ENCODE data around the gene ZC3H10. TPM values are rescaled to one million over a fixed set of nuclear protein-coding genes. Genes with fewer than 3 reads are reported as not detected.
A peak's percentile ranks its signal among the peaks of the same experiment; 100 is the strongest.

The ZC3H10 gene
- total RNA-seq, 1 experiment from 2014 or later: 8.7 TPM

DNA sequence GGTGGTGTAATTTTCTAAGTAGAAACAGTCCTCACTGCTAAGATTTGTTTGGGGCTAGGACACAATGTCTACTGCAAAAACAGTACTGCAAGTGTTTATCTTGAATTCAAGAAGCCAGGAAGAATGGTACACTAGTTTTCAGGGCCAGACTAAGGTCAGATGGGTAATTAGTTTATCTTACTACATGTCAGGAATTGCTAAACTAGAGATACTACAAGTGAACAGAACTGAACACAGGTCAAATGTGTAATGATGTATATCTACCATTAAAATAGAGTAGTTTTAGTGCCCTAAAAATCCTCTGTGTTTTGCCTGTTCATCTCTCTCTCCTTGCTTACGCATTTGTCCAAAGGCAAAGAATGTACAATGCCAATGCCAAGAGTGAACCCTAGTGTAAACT, 4.0 kb upstream of the ZC3H10 start:
- peaks cover 11 to 19% of the 10 kb centered on the region in 2 experiments for H3K4me1 ChIP-seq (ENCODE audit: control insufficient read depth in 1 of 2, insufficient read depth in 2 of 2, low read length in 2 of 2)
- peaks cover 30 to 50% of the 10 kb centered on the region in 2 experiments for H3K36me3 ChIP-seq (ENCODE audit: control insufficient read depth in 1 of 2, insufficient read depth in 2 of 2, low read length in 2 of 2)
- ChIA-PET POLR2A (interaction anchor here (1.5 to 2.6 kb wide), 2 partner anchors 10 to 15 kb away, joined by 3 to 16 read pairs; partner anchors contain the start of gene PA2G4), RAD21 (ENCODE audit: low non-redundant PET in 1 of 2, low total read pairs in 2 of 2, uncharacterized antibody in 2 of 2, unreplicated experiment in 2 of 2) (no interaction called here), CTCF (interaction anchor here (2.2 kb wide), 1 partner anchor 10 kb away, joined by 5 read pairs; the partner anchor contains the start of gene PA2G4)
- 0 out of 2 replicates have a peak overlapping the region, but pooled peaks have one; percentile 1 for H3K9ac ChIP-seq (ENCODE audit: low read length)
- no peak for ATAC-seq
- H4K20me1 ChIP-seq (ENCODE audit: insufficient read depth): no peaks in the 10 kb centered on the region
- no TSS peak for BruUV-seq (replicated peaks)
- no peak overlapping the region for H3K4me2 ChIP-seq (ENCODE audit: low read length)
- H3K4me3 ChIP-seq (replicated peaks in 1 of 2; ENCODE audit: low read depth in 1 of 2, low read length in 2 of 2): no peak overlapping the region
- DNase-seq (ENCODE audit: low read depth, low spot score): no peak
- no peaks in the 10 kb centered on the region for H3K9me2 ChIP-seq (ENCODE audit: insufficient read depth)
- no peaks in the 10 kb centered on the region for H3K27me3 ChIP-seq (ENCODE audit: insufficient read depth, low read length)
- no peak for TF ChIP-seq EZH2 (IDR thresholded peaks at IDR 0.05)
- TF ChIP-seq ZNF274 (IDR thresholded peaks at IDR 0.05; ENCODE audit: low read depth, low read length): no peak
- no peak for TF ChIP-seq SIN3A (IDR thresholded peaks at IDR 0.05; ENCODE audit: low read depth)
- TF ChIP-seq EGR1 (IDR thresholded peaks at IDR 0.05; ENCODE audit: low read depth): no peak
- no peak for TF ChIP-seq YY1 (IDR thresholded peaks at IDR 0.05; ENCODE audit: extremely low read depth, insufficient replicate concordance, low read depth, low read length)
- TF ChIP-seq CEBPB (IDR thresholded peaks at IDR 0.05; ENCODE audit: low read depth): no peak
- TF ChIP-seq, protein P1, sequence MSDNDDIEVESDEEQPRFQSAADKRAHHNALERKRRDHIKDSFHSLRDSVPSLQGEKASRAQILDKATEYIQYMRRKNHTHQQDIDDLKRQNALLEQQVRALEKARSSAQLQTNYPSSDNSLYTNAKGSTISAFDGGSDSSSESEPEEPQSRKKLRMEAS (IDR thresholded peaks at IDR 0.05): no peak
- TF ChIP-seq SP1 (IDR thresholded peaks at IDR 0.05; ENCODE audit: low read depth): no peak
- H3K9me3 ChIP-seq (ENCODE audit: control insufficient read depth in 1 of 2, insufficient read depth in 1 of 2, low read depth in 1 of 2, low read length in 2 of 2): no peaks in the 10 kb centered on the region
- peaks cover 33% of the 10 kb centered on the region for H3K79me2 ChIP-seq (ENCODE audit: insufficient read depth, low read length)
- peak overlapping the region; percentile 13; the same call in 1 of the 2 replicates for H3K27ac ChIP-seq (ENCODE audit: low read depth, low read length)
- H2AFZ ChIP-seq (ENCODE audit: low read depth, low read length, poor library complexity, severe bottlenecking): no peak overlapping the region
- intact Hi-C loops (cut with micrococcal nuclease): loop anchor here (10.0 kb wide), 1 partner anchor 379 kb away; no protein-coding TSS in a partner anchor

- Histone ChIP-seq H3K4me2 (ENCODE audit: low read length) (peak overlapping the region; percentile 88), H3K9me3 (ENCODE audit: control insufficient read depth in 1 of 2, insufficient read depth in 1 of 2, low read depth in 1 of 2, low read length in 2 of 2) (no peaks in the 10 kb centered on the region), H3K27ac (ENCODE audit: low read depth, low read length) (peak overlapping the region; percentile 93), H3K79me2 (ENCODE audit: insufficient read depth, low read length) (peaks cover 27% of the 10 kb centered on the region), H3K27me3 (ENCODE audit: insufficient read depth, low read length) (no peaks in the 10 kb centered on the region), H3K4me1 (ENCODE audit: control insufficient read depth in 1 of 2, insufficient read depth in 2 of 2, low read length in 2 of 2) (peaks cover 22 to 31% of the 10 kb centered on the region in 2 experiments), H2AFZ (ENCODE audit: low read depth, low read length, poor library complexity, severe bottlenecking) (no peak overlapping the region), H3K4me3 (replicated peaks in 1 of 2; ENCODE audit: low read depth in 1 of 2, low read length in 2 of 2) (peak overlapping the region; percentile 80 to 82), H3K9ac (ENCODE audit: low read length) (peak overlapping the region; percentile 92), H3K9me2 (ENCODE audit: insufficient read depth) (no peaks in the 10 kb centered on the region), H4K20me1 (ENCODE audit: insufficient read depth) (no peaks in the 10 kb centered on the region), H3K36me3 (ENCODE audit: control insufficient read depth in 1 of 2, insufficient read depth in 2 of 2, low read length in 2 of 2) (peaks cover 22 to 41% of the 10 kb centered on the region in 2 experiments)
- ChIA-PET POLR2A (interaction anchor here (0.9 to 4.6 kb wide), 6 partner anchors 11 to 141 kb away, joined by 3 to 75 read pairs (median 4); partner anchors contain the start of genes ERBB3, ESYT1, PA2G4 and RAB5B), CTCF (interaction anchor here (0.6 to 2.2 kb wide), 3 partner anchors 11 to 469 kb away, joined by 3 to 5 read pairs (median 4); partner anchors contain the start of gene PA2G4), RAD21 (ENCODE audit: low non-redundant PET in 1 of 2, low total read pairs in 2 of 2, uncharacterized antibody in 2 of 2, unreplicated experiment in 2 of 2) (no interaction called here)
- intact Hi-C loops (cut with micrococcal nuclease): loop anchor here (5.0 to 10.0 kb wide), 2 partner anchors 118 to 381 kb away; partner anchors contain the start of gene SUOX
- no peak for DNase-seq (ENCODE audit: low read depth, low spot score)
- BruUV-seq (replicated peaks): no TSS peak
- no peak for ATAC-seq
- TF ChIP-seq POLR2A (IDR thresholded peaks at IDR 0.05; ENCODE audit: borderline replicate concordance, extremely low read depth, insufficient read depth, insufficient read length) (no peak), TCF7L2 (IDR thresholded peaks at IDR 0.05; ENCODE audit: borderline replicate concordance, extremely low read depth, insufficient read depth, insufficient read length) (no peak), JUND (IDR thresholded peaks at IDR 0.05) (no peak), RAD21 (IDR thresholded peaks at IDR 0.05; ENCODE audit: low read depth) (no peak), ELF1 (IDR thresholded peaks at IDR 0.05; ENCODE audit: borderline replicate concordance, low read depth) (no peak), FOSL1 (IDR thresholded peaks at IDR 0.05; ENCODE audit: low read depth) (no peak), POLR2AphosphoS5 (IDR thresholded peaks at IDR 0.05; ENCODE audit: low read depth, low read length) (no peak), EZH2 (IDR thresholded peaks at IDR 0.05) (no peak), ZNF274 (IDR thresholded peaks at IDR 0.05; ENCODE audit: low read depth, low read length) (no peak), SRF (IDR thresholded peaks at IDR 0.05; ENCODE audit: low read depth) (no peak)
- TF ChIP-seq, protein P1 (IDR thresholded peaks at IDR 0.05): no peak
- TF ChIP-seq, protein P2, sequence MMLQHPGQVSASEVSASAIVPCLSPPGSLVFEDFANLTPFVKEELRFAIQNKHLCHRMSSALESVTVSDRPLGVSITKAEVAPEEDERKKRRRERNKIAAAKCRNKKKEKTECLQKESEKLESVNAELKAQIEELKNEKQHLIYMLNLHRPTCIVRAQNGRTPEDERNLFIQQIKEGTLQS (IDR thresholded peaks at IDR 0.05): no peak
- TF ChIP-seq, protein P3, sequence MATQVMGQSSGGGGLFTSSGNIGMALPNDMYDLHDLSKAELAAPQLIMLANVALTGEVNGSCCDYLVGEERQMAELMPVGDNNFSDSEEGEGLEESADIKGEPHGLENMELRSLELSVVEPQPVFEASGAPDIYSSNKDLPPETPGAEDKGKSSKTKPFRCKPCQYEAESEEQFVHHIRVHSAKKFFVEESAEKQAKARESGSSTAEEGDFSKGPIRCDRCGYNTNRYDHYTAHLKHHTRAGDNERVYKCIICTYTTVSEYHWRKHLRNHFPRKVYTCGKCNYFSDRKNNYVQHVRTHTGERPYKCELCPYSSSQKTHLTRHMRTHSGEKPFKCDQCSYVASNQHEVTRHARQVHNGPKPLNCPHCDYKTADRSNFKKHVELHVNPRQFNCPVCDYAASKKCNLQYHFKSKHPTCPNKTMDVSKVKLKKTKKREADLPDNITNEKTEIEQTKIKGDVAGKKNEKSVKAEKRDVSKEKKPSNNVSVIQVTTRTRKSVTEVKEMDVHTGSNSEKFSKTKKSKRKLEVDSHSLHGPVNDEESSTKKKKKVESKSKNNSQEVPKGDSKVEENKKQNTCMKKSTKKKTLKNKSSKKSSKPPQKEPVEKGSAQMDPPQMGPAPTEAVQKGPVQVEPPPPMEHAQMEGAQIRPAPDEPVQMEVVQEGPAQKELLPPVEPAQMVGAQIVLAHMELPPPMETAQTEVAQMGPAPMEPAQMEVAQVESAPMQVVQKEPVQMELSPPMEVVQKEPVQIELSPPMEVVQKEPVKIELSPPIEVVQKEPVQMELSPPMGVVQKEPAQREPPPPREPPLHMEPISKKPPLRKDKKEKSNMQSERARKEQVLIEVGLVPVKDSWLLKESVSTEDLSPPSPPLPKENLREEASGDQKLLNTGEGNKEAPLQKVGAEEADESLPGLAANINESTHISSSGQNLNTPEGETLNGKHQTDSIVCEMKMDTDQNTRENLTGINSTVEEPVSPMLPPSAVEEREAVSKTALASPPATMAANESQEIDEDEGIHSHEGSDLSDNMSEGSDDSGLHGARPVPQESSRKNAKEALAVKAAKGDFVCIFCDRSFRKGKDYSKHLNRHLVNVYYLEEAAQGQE (IDR thresholded peaks at IDR 0.05; ENCODE audit: low read depth): no peak
Observed at GRCh38 chr12:56115329-56115728, 2.7 kb upstream of the ZC3H10 start.
